ENCODE measurements around the gene PRPF40A.

Gene PRPF40A

GRCh38 chr2:152655880-152656279 is 61.4 kb downstream of the PRPF40A start:
- no peak for DNase-seq (ENCODE audit: low read depth in 3 of 3, low spot score in 1 of 3)

- no peak for DNase-seq (ENCODE audit: low read depth in 3 of 3, low spot score in 1 of 3)
These were observed 65.4 kb downstream of the PRPF40A start for GRCh38 chr2:152651834-152652233.

- no peak for DNase-seq (ENCODE audit: low read depth in 3 of 3, low spot score in 1 of 3)
These were observed 66.4 kb downstream of the PRPF40A start for GRCh38 chr2:152650768-152651371.

- DNase-seq (ENCODE audit: low read depth in 3 of 3, low spot score in 1 of 3): no peak
These were observed 67.3 kb downstream of the PRPF40A start for GRCh38 chr2:152649997-152650396.

GRCh38 chr2:152648336-152648735 is 68.9 kb downstream of the PRPF40A start:
- DNase-seq (ENCODE audit: low read depth in 3 of 3, low spot score in 1 of 3): no peak

- DNase-seq (ENCODE audit: low read depth in 3 of 3, low spot score in 1 of 3): no peak
These were observed 69.7 kb downstream of the PRPF40A start for GRCh38 chr2:152647552-152647951.

- no peak for DNase-seq (ENCODE audit: low read depth in 3 of 3, low spot score in 1 of 3)
These were observed 70.5 kb downstream of the PRPF40A start for GRCh38 chr2:152646775-152647174.

GRCh38 chr2:152646264-152646663 is 71.0 kb downstream of the PRPF40A start:
- DNase-seq (ENCODE audit: low read depth in 3 of 3, low spot score in 1 of 3): no peak

- DNase-seq (ENCODE audit: low read depth in 3 of 3, low spot score in 1 of 3): no peak
These were observed 72.9 kb downstream of the PRPF40A start for GRCh38 chr2:152644189-152644873.

- DNase-seq (ENCODE audit: low read depth in 3 of 3, low spot score in 1 of 3): no peak
These were observed 78.7 kb downstream of the PRPF40A start for GRCh38 chr2:152638590-152638989.

- no peak for DNase-seq (ENCODE audit: low read depth in 3 of 3, low spot score in 1 of 3)
These were observed 79.2 kb downstream of the PRPF40A start for GRCh38 chr2:152638056-152638455.

GRCh38 chr2:152637251-152637650 is 80.0 kb downstream of the PRPF40A start:
- DNase-seq (ENCODE audit: low read depth in 3 of 3, low spot score in 1 of 3): no peak

- DNase-seq (ENCODE audit: low read depth in 3 of 3, low spot score in 1 of 3): peak; percentile 7 to 52 (median 23)
These were observed 81.5 kb downstream of the PRPF40A start for GRCh38 chr2:152635635-152636298.

- DNase-seq (ENCODE audit: low read depth in 3 of 3, low spot score in 1 of 3): no peak
These were observed 84.5 kb downstream of the PRPF40A start for GRCh38 chr2:152632736-152633135.

- no peak for DNase-seq (ENCODE audit: low read depth in 3 of 3, low spot score in 1 of 3)
These were observed 86.8 kb downstream of the PRPF40A start for GRCh38 chr2:152630466-152630865.

- no peak for DNase-seq (ENCODE audit: low read depth in 3 of 3, low spot score in 1 of 3)
These were observed 88.1 kb downstream of the PRPF40A start for GRCh38 chr2:152629202-152629601.

- DNase-seq (ENCODE audit: low read depth in 3 of 3, low spot score in 1 of 3): no peak
These were observed 89.8 kb downstream of the PRPF40A start for GRCh38 chr2:152627351-152627957.

GRCh38 chr2:152626911-152627339 is 90.3 kb downstream of the PRPF40A start:
- DNase-seq (ENCODE audit: low read depth in 3 of 3, low spot score in 1 of 3): no peak

- DNase-seq (ENCODE audit: low read depth in 3 of 3, low spot score in 1 of 3): no peak
These were observed 92.5 kb downstream of the PRPF40A start for GRCh38 chr2:152624805-152625204.

- no peak for DNase-seq (ENCODE audit: low read depth in 3 of 3, low spot score in 1 of 3)
These were observed 93.5 kb downstream of the PRPF40A start for GRCh38 chr2:152623775-152624174.

- no peak for DNase-seq (ENCODE audit: low read depth in 3 of 3, low spot score in 1 of 3)
These were observed 94.1 kb downstream of the PRPF40A start for GRCh38 chr2:152623076-152623740.

Measured in stimulated activated CD4-positive, alpha-beta T cell treated with anti-CD3 and anti-CD28 coated beads, TNF-alpha, amount 100 ng/mL, for 1 hour (primary cell).